ENCODE results near the gene RHD. TPM values are rescaled to one million over a fixed set of nuclear protein-coding genes. Genes with fewer than 3 reads are reported as not detected.
"Not testable (repeated sequence)": the region's sequence is repeated elsewhere in the genome, so short reads cannot be mapped to it uniquely, and the experiment has no call there.

The RHD gene
- total RNA-seq, 6 experiments from 2014 or later, result 0.22 to 0.58 (median 0.51) TPM; not detected in 3

DNA sequence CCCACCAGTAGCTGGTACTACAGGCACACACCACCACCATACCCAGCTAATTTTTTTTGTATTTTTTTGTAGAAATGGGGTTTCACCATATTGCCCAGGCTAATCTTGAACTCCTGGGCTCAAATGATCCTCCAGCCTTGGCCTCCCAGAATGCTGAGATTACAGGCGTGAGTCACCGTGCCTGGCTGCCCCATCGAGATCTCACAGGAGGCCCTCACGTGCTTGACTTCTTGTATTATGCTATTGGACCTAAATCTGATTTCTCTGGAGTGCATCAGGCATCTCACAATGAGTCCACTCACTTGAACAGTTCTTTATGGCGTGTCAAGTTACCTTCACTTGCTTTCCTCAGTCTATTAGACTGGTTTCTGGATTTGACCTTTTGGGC is 15.7 kb upstream of the RHD start:
- TF ChIP-seq, protein P1, sequence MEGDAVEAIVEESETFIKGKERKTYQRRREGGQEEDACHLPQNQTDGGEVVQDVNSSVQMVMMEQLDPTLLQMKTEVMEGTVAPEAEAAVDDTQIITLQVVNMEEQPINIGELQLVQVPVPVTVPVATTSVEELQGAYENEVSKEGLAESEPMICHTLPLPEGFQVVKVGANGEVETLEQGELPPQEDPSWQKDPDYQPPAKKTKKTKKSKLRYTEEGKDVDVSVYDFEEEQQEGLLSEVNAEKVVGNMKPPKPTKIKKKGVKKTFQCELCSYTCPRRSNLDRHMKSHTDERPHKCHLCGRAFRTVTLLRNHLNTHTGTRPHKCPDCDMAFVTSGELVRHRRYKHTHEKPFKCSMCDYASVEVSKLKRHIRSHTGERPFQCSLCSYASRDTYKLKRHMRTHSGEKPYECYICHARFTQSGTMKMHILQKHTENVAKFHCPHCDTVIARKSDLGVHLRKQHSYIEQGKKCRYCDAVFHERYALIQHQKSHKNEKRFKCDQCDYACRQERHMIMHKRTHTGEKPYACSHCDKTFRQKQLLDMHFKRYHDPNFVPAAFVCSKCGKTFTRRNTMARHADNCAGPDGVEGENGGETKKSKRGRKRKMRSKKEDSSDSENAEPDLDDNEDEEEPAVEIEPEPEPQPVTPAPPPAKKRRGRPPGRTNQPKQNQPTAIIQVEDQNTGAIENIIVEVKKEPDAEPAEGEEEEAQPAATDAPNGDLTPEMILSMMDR (IDR thresholded peaks at IDR 0.05), result no peak
- TF ChIP-seq POLR2A (IDR thresholded peaks at IDR 0.05), result no peak
- H3K36me3 ChIP-seq, result no peaks in the 10 kb centered on the region
- WGBS (ENCODE audit: insufficient coverage, low coverage, low lambda C conversion rate, missing lambda C conversion rate), result 67% methylated on average over 1 of the region's 5 CpGs
- no peak overlapping the region for H3K4me3 ChIP-seq
- no peaks in the 10 kb centered on the region for H3K27me3 ChIP-seq
- ATAC-seq (no peak), DNase-seq (no peak)
- H3K9me3 ChIP-seq, result no peaks in the 10 kb centered on the region
- peaks cover 0 to 4% (median 0%) of the 10 kb centered on the region in 4 donors for H3K4me1 ChIP-seq
- intact Hi-C loops (cut with DNase I), result no loop called here
- no peak overlapping the region for H3K27ac ChIP-seq

DNA sequence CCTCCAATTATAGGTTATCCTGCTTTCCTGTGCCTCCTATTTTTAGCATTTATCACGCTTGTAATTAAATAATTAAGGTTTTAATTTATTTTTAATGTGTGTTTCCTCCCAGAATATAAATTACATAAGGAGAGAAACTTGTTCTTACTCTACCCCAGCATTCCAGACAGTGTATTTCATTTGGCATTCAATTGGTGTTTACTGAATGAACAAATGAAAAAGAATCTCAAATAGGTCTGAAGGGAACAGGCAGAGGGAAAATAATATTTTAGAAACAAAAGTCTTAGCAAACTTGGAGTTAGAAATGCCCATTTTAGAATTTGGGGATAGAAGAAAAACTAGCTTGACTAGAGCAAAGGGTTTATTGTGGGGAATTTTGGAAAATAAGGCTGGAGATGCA is 15.1 kb upstream of the RHD start:
- H3K27me3 ChIP-seq, result no peaks in the 10 kb centered on the region
- H3K4me3 ChIP-seq, result no peak overlapping the region
- no peaks in the 10 kb centered on the region for H3K36me3 ChIP-seq
- no peak overlapping the region for H3K27ac ChIP-seq
- DNase-seq (no peak), ATAC-seq (no peak)
- TF ChIP-seq, protein P1 (IDR thresholded peaks at IDR 0.05), result no peak
- TF ChIP-seq POLR2A (IDR thresholded peaks at IDR 0.05), result no peak
- H3K4me1 ChIP-seq, result peaks cover 0 to 4% (median 0%) of the 10 kb centered on the region in 4 donors
- 67% methylated on average over 1 of the region's 1 CpG for WGBS (ENCODE audit: insufficient coverage, low coverage, low lambda C conversion rate, missing lambda C conversion rate)
- intact Hi-C loops (cut with DNase I), result no loop called here
- H3K9me3 ChIP-seq, result no peaks in the 10 kb centered on the region

DNA sequence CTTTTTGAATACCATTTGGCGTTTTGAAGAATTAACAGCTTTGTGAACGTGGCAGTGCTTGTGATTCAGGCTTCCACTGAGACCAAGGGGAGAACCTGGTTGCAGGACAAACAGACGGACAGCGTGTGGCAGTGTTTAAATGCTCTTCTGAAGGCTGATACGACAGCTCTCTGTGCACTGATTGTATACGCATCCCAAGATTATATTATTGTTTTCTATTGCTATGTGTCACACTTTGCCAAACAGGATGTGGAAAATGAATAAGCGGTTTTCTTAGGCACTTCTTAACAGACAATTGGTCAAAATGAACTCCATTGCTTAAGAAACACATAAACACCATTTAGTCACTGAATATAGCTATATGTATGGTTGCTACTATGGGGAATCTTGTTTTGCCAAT is 12.5 kb upstream of the RHD start:
- DNase-seq; H3K27me3 ChIP-seq; intact Hi-C loops (cut with DNase I); H3K27ac ChIP-seq; H3K4me1 ChIP-seq; H3K9me3 ChIP-seq; H3K36me3 ChIP-seq; H3K4me3 ChIP-seq: not testable (repeated sequence)
- WGBS (ENCODE audit: insufficient coverage, low coverage, low lambda C conversion rate, missing lambda C conversion rate), result 72% methylated on average over 2 of the region's 7 CpGs
- peak; percentile 55 to 80 (median 76) for ATAC-seq

DNA sequence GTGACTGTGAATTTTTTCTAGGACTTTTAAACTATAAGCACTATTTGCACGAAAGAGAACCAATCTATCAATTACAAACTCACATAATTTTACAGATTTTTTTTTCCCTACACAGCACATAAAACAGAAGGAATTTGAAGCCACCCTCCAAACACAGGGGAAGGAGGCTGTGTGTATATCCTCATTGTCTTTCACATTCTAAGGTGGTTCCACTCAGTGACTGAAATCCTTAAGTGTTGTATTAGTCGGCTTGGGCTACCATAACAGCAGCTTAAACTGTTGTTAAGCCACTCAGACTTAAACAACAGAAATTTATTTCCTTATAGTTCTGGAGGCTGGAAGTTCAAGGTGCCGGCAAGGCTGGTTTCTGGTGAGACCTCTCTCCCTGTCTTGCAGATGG is 12.0 kb upstream of the RHD start:
- intact Hi-C loops (cut with DNase I); H3K4me1 ChIP-seq; H3K36me3 ChIP-seq; H3K9me3 ChIP-seq; H3K4me3 ChIP-seq; H3K27me3 ChIP-seq; DNase-seq; ATAC-seq; H3K27ac ChIP-seq: not testable (repeated sequence)
- 85% methylated on average over 3 of the region's 3 CpGs for WGBS (ENCODE audit: insufficient coverage, low coverage, low lambda C conversion rate, missing lambda C conversion rate)

DNA sequence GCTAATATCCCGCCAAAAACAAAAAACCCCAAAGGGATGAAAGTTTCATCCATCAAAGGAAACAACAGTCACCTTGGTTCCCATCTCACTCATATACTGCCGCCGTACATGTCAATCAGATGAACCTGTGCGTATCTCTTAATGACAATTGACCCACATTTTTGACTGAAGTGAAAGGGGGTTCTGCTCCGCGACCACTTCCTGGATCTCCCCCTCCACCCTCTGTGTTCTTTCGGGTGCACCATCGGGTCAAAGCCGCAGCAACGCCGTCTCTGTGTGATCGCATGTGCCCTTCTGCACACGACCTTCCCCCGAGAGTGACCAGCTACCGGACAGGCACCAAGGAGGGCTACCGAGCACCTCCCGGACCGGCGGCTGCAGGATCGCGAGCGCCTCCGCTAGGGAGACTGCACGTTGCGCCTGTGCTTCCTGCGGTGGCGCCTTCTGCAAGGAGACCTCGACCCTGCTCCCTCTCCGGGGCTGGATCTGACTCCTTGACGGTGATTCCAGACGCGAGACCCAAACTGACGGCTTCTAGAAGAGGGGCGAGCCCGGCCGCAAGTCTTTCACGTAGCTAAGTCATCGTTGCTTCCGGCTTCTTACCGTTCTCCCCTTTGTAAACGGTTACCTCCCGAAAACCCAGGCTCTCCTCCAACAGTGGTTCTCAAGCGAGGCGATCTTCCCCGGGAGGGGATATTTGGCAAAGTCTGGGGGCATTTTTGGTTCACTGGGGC is 5.6 kb upstream of the RHD start:
- TF ChIP-seq, protein P1 (IDR thresholded peaks at IDR 0.05), result peak in 1 of 4 donors; percentile 18
- DNase-seq; H3K27me3 ChIP-seq; H3K9me3 ChIP-seq; H3K27ac ChIP-seq; H3K36me3 ChIP-seq; H3K4me1 ChIP-seq; intact Hi-C loops (cut with DNase I): not testable (repeated sequence)
- ATAC-seq, result peak; percentile 59 to 70 (median 66)
- peak overlapping the region; percentile 29 to 58 (median 51) for H3K4me3 ChIP-seq
- WGBS (ENCODE audit: insufficient coverage, low coverage, low lambda C conversion rate, missing lambda C conversion rate), result 4% methylated on average over 3 of the region's 45 CpGs

DNA sequence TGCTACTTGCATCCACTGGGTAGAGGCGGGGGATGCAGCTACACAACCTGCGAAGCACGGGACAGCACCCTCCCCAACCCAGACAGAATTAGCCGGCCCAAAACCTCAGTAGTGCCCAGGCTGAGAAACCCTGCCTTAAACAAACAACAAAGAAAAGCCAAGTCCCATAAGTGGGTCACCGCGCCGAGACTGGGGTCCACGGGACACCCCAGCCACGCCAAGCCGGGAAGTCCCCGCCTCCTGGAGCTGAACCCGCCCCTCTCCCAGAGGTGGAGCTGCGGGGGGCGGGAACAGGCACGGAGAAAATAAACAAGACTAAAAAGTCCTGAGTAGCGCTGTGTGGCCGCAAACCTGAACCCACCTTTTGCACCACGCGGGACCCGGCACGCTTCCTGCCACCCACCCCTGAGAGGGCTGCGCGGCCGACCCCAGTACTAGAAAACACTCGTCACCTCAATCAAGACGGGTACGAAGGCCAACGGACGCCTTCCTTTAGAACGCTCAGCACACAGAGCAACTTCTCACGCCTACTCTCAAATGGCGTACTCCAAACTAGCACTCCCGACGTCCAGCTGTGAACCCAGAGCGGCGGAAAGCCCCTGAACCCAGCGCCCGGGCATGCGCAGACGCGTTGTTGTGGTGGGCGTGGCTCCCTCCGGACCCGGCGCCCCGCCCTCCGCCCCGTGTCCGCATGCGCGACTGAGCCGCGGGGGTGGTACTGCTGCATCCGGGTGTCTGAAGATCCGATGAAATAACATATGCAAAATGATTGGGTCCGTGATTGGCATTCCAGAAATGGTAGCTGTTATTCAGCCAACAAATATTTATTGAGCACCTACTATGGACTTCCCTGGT is 4.8 kb upstream of the RHD start:
- H3K27me3 ChIP-seq; intact Hi-C loops (cut with DNase I); H3K4me1 ChIP-seq; H3K9me3 ChIP-seq; H3K36me3 ChIP-seq: not testable (repeated sequence)
- peak overlapping the region; percentile 16 to 58 (median 51) for H3K4me3 ChIP-seq
- WGBS (ENCODE audit: insufficient coverage, low coverage, low lambda C conversion rate, missing lambda C conversion rate), result 0% methylated on average over 16 of the region's 56 CpGs
- ATAC-seq (peak; percentile 90 to 96 (median 94)), DNase-seq (peak; percentile 69 to 88 (median 88))
- H3K27ac ChIP-seq, result peak overlapping the region; percentile 60 to 79 (median 60)

DNA sequence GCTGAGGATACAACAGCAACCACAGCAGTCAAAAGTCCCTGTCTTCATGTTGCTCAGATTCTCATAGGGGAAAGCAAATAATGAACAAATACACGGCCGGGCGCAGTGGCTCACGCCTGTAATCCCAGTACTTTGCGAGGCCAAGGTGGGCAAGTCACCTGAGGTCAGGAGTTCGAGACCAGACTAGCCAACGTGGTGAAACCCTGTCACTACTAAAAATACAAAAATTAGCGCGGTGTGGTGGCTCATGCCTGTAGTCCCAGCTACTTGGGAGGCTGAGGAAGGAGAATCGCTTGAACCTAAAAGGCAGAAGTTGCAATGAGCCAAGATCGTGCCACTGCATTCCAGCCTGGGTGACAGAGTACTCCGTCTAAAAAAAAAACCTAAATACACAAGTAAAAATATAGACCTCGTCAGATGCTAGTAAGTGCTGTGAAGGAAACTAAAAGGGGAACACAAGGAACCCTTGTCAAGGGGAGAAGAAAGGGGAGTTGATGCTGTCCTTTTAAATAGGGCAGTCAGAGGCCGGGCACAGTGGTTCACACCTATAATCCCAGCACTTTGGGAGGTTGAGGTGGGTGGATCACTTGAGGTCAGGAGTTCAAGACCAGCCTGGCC is 4.1 kb upstream of the RHD start:
- H3K36me3 ChIP-seq; H3K27ac ChIP-seq; intact Hi-C loops (cut with DNase I); H3K27me3 ChIP-seq; H3K9me3 ChIP-seq; ATAC-seq; DNase-seq; H3K4me1 ChIP-seq: not testable (repeated sequence)
- H3K4me3 ChIP-seq, result peak overlapping the region in 1 of 3 donors; percentile 58
- 70% methylated on average over 2 of the region's 14 CpGs for WGBS (ENCODE audit: insufficient coverage, low coverage, low lambda C conversion rate, missing lambda C conversion rate)

DNA sequence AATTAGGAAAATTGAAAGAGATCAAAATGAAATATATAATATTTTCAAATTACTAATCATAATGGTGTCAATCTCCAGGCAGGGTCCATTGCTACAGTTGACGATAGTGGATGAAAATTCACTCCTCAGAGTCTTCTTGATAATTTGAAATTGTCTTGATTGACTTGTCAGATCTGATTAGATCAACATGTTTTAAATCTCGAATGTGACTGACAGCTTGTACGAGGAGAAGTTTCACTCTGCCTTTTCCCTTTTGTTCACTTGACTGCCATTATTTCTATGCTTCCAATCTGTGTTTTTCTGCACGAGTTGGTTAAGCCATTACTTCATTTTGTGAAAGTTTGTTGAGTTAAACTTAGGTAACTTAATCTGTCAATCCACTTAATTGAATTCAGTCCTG is 3.3 kb downstream of the RHD start:
- ATAC-seq; intact Hi-C loops (cut with DNase I): not testable (repeated sequence)
- WGBS (ENCODE audit: insufficient coverage, low coverage, low lambda C conversion rate, missing lambda C conversion rate), result 38% methylated on average over 4 of the region's 4 CpGs

More for the DNA sequence above, 3.3 kb downstream of the RHD start:
- H3K4me3 ChIP-seq, DNase-seq, H3K4me1 ChIP-seq, H3K36me3 ChIP-seq, H3K27me3 ChIP-seq, H3K27ac ChIP-seq, H3K9me3 ChIP-seq: not testable (repeated sequence)

Data from right lobe of liver (tissue), 6 donors.